Bronchus fibroblast of lung (primary cell): ENCODE data around the gene STIM1. TPM values are rescaled to one million over a fixed set of nuclear protein-coding genes. Genes with fewer than 3 reads are reported as not detected.

Experiments
- total RNA-seq: library from RNA; depleted of rRNA; stranded (reverse); fragments of >200 nt; gene quantifications from 2 replicates; pipeline ENCODE4 v1.2.3, GENCODE V29; 2015

The STIM1 gene
- total RNA-seq, result 13.1 and 13.7 TPM in 2 replicates

GRCh38 chr11:3854977-3855807 lies at the start of gene STIM1:
Gene STIM1, plus strand, starts transcription at chr11:3855664. Its CDS starts 607 bp downstream, at chr11:3856271.

GRCh38 chr11:3807909-3808860 lies 47.3 kb upstream of the STIM1 start, which contains the start of gene PGAP2:
Gene PGAP2, plus strand, starts transcription at chr11:3808560. Its CDS starts 2,700 bp downstream, at chr11:3811260.

GRCh38 chr11:3840870-3841425 lies 14.5 kb upstream of the STIM1 start, which contains the start of gene RHOG:
Gene RHOG, minus strand, starts transcription at chr11:3840959. Its CDS starts 12,821 bp downstream, at chr11:3828138.

GRCh38 chr11:4094348-4095291 lies 239.2 kb downstream of the STIM1 start, which contains the start of gene RRM1:
Gene RRM1, plus strand, starts transcription at chr11:4094799. Its CDS starts 214 bp downstream, at chr11:4095013.

Other genes with a start within 250 kb of the STIM1 start
- gene ART5, start 213.7 kb upstream of the STIM1 start, total RNA-seq, result not detected in 2 replicates
- not detected in 2 replicates for gene ART1, start 210.5 kb upstream of the STIM1 start, total RNA-seq
- gene CHRNA10, start 184.3 kb upstream of the STIM1 start, total RNA-seq, result 0.30 and 0.34 TPM in 2 replicates
- 95.0 and 111 TPM in 2 replicates for gene NUP98, start 58.1 kb upstream of the STIM1 start, total RNA-seq
- 16.1 and 18.1 TPM in 2 replicates for gene PGAP2, start 47.1 kb upstream of the STIM1 start, total RNA-seq
- 44.2 and 52.5 TPM in 2 replicates for gene RHOG, start 14.7 kb upstream of the STIM1 start, total RNA-seq
- gene RRM1, start 239.1 kb downstream of the STIM1 start, total RNA-seq, result 115 and 124 TPM in 2 replicates